Chondrocyte (in vitro differentiated cells): Measurements from ENCODE around the gene GALNT17. TPM values are rescaled to one million over a fixed set of nuclear protein-coding genes. Genes with fewer than 3 reads are reported as not detected.
A peak's percentile ranks its signal among the peaks of the same experiment; 100 is the strongest.

Experiments
- DNase-seq: peaks from one replicate; pipeline ENCODE4 v3.0.0; 2021; ENCODE audit warnings: mixed read lengths, low spot score
- H3K27ac Mint-ChIP-seq: one replicate; pipeline ENCODE4 v1.8.0; 2021; ENCODE audit warnings: mild to moderate bottlenecking, moderate library complexity, mixed read lengths; ENCODE audit not compliant: unreplicated experiment
- H3K27me3 Mint-ChIP-seq: 2 replicates; pipeline ENCODE4 v1.8.0; 2021; ENCODE audit warnings: low read depth, mixed read lengths
- H3K36me3 Mint-ChIP-seq: 2 replicates; pipeline ENCODE4 v1.8.0; 2021; ENCODE audit warnings: low read depth, mixed read lengths
- H3K4me1 Mint-ChIP-seq: 2 replicates; pipeline ENCODE4 v1.8.0; 2021; ENCODE audit warnings: low read depth, mild to moderate bottlenecking, mixed read lengths
- H3K4me3 Mint-ChIP-seq: one replicate; pipeline ENCODE4 v1.8.0; 2021; ENCODE audit warnings: mild to moderate bottlenecking, moderate library complexity, mixed read lengths; ENCODE audit not compliant: unreplicated experiment
- H3K9me3 Mint-ChIP-seq: 2 replicates; pipeline ENCODE4 v1.8.0; 2021; ENCODE audit warnings: low read depth, mixed read lengths
- total RNA-seq: library from RNA; stranded (reverse); gene quantifications from 3 replicates; pipeline ENCODE4 v1.2.1, GENCODE V29; 2021
- TF ChIP-seq, protein P1 (sequence below): fragments of 200-600 bp; sonication (generic); IDR thresholded peaks from 2 replicates; pipeline ENCODE4 v1.5.0; 2021; ENCODE audit warnings: antibody characterized with exemption, mild to moderate bottlenecking, moderate library complexity

GALNT17 gene
- total RNA-seq, 1 donor from 2014 or later, result 24.4 TPM

DNA sequence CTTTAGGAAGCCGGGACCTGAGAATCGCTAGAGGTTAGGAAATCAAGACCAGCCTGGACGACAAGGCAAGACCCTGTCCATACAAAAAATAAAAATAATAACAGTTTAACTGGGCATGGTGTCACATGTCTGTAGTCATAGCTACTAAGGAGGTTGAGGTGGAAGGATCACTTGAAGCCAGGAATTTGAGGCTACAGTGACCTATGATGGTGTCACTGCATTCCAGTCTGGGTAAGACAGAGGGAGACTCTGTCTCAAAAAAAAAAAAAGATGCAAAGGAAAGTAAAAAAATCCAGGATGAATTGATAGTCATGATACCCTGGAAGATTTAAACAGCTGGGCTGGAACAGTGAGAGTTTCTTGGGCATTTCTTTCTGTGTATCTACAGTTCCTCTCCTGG is 463.2 kb downstream of the GALNT17 start:
- DNase-seq, result no peak
- H3K4me3 Mint-ChIP-seq, result no peak overlapping the region
- peaks cover 4% of the 10 kb centered on the region for H3K9me3 Mint-ChIP-seq
- H3K27me3 Mint-ChIP-seq, result no peaks in the 10 kb centered on the region
- peaks cover 28% of the 10 kb centered on the region for H3K4me1 Mint-ChIP-seq
- H3K27ac Mint-ChIP-seq, result no peak overlapping the region
- peaks cover 3% of the 10 kb centered on the region for H3K36me3 Mint-ChIP-seq
- TF ChIP-seq, protein P1, sequence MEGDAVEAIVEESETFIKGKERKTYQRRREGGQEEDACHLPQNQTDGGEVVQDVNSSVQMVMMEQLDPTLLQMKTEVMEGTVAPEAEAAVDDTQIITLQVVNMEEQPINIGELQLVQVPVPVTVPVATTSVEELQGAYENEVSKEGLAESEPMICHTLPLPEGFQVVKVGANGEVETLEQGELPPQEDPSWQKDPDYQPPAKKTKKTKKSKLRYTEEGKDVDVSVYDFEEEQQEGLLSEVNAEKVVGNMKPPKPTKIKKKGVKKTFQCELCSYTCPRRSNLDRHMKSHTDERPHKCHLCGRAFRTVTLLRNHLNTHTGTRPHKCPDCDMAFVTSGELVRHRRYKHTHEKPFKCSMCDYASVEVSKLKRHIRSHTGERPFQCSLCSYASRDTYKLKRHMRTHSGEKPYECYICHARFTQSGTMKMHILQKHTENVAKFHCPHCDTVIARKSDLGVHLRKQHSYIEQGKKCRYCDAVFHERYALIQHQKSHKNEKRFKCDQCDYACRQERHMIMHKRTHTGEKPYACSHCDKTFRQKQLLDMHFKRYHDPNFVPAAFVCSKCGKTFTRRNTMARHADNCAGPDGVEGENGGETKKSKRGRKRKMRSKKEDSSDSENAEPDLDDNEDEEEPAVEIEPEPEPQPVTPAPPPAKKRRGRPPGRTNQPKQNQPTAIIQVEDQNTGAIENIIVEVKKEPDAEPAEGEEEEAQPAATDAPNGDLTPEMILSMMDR, result no peak

- no peak for DNase-seq
- H3K27ac Mint-ChIP-seq, result no peak overlapping the region
- TF ChIP-seq, protein P1, result no peak
- H3K36me3 Mint-ChIP-seq, result peaks cover 4% of the 10 kb centered on the region
- H3K4me1 Mint-ChIP-seq, result peaks cover 32% of the 10 kb centered on the region
- H3K4me3 Mint-ChIP-seq, result no peak overlapping the region
- no peaks in the 10 kb centered on the region for H3K27me3 Mint-ChIP-seq
- H3K9me3 Mint-ChIP-seq, result peaks cover 10% of the 10 kb centered on the region
These were observed 466.6 kb downstream of the GALNT17 start for GRCh38 chr7:71598553-71598952.

DNA sequence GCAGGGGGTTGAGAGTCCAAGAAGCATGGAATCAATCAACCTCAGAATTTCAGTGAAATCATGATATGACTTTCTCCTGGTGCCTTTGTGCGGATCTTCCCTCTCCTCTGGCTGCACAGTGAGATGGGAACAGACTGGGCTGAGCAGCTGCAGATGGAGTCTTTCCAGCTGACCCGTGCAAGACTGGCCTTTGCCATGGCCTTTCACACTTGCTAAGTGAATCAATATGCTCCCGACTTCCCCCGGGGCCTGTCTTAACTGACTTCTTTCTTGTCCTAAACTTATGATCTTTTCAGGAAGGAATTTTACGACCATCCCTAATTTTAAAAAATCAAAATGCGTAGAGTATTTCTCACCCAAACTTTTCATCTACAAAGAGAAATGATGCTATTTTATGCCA is 469.9 kb downstream of the GALNT17 start:
- peaks cover 21% of the 10 kb centered on the region for H3K4me1 Mint-ChIP-seq
- TF ChIP-seq, protein P1, result no peak
- peaks cover 2% of the 10 kb centered on the region for H3K36me3 Mint-ChIP-seq
- no peaks in the 10 kb centered on the region for H3K27me3 Mint-ChIP-seq
- no peak overlapping the region for H3K27ac Mint-ChIP-seq
- no peak for DNase-seq
- H3K4me3 Mint-ChIP-seq, result no peak overlapping the region
- peaks cover 10% of the 10 kb centered on the region for H3K9me3 Mint-ChIP-seq

- DNase-seq, result no peak
- Mint-ChIP-seq H3K27me3 (no peaks in the 10 kb centered on the region), H3K4me1 (peaks cover 17% of the 10 kb centered on the region), H3K4me3 (no peak overlapping the region), H3K36me3 (peaks cover 7% of the 10 kb centered on the region), H3K27ac (no peak overlapping the region), H3K9me3 (peaks cover 22% of the 10 kb centered on the region)
- TF ChIP-seq, protein P1, result no peak
These were observed 473.0 kb downstream of the GALNT17 start for GRCh38 chr7:71604818-71605414.

GRCh38 chr7:71611986-71612385 is 480.0 kb downstream of the GALNT17 start:
- Mint-ChIP-seq H3K4me3 (no peak overlapping the region), H3K4me1 (peaks cover 56% of the 10 kb centered on the region), H3K9me3 (peaks cover 15% of the 10 kb centered on the region), H3K27ac (peak overlapping the region; percentile 78), H3K36me3 (peaks cover 5% of the 10 kb centered on the region), H3K27me3 (no peaks in the 10 kb centered on the region)
- DNase-seq, result no peak
- TF ChIP-seq, protein P1, result peak; percentile 43
